WTC11 (cell line): ENCODE measurements around the gene DAND5. TPM values are rescaled to one million over a fixed set of nuclear protein-coding genes. Genes with fewer than 3 reads are reported as not detected.

Experiments used
- ATAC-seq: fragments of 200-7000 bp; cut with Tn5 transposase; 2 replicates; pipeline ENCODE4 v1.10.0; 2021; ENCODE audit warnings: mild to moderate bottlenecking, moderate library complexity
- CTCF ChIA-PET: fragments of 300-600 bp; sonication (Branson Sonifier 250); formaldehyde crosslinking; loops from one replicate; lab custom pipeline; 2021; ENCODE audit warnings: antibody characterized with exemption; lab: Charles Lee
- POLR2A ChIA-PET: fragments of 350-600 bp; sonication (Branson Sonifier 250); formaldehyde crosslinking; loops from one replicate; lab custom pipeline; 2021; ENCODE audit warnings: antibody characterized with exemption; lab: Charles Lee
- DNase-seq: peaks from one replicate; pipeline ENCODE4 v3.0.0; 2021; ENCODE audit warnings: low spot score
- H3K27ac Mint-ChIP-seq: 2 replicates; pipeline ENCODE4 v1.8.0; 2021; ENCODE audit warnings: mixed read lengths
- H3K27me3 Mint-ChIP-seq: 2 replicates; pipeline ENCODE4 v1.8.0; 2021; ENCODE audit warnings: low read depth, mild to moderate bottlenecking, moderate library complexity, mixed read lengths
- H3K36me3 Mint-ChIP-seq: 2 replicates; pipeline ENCODE4 v1.8.0; 2021; ENCODE audit warnings: mixed read lengths
- H3K4me1 Mint-ChIP-seq: 2 replicates; pipeline ENCODE4 v1.8.0; 2022; ENCODE audit warnings: mixed read lengths
- H3K4me3 Mint-ChIP-seq: 2 replicates; pipeline ENCODE4 v1.8.0; 2021; ENCODE audit warnings: mild to moderate bottlenecking, moderate library complexity, mixed read lengths
- H3K9me3 Mint-ChIP-seq: 2 replicates; pipeline ENCODE4 v1.8.0; 2021; ENCODE audit warnings: mixed read lengths
- ESRRA ChIP-seq: sonication (generic); formaldehyde crosslinking; IDR thresholded peaks from 2 replicates; pipeline ENCODE4 v1.8.1; 2022; ENCODE audit warnings: mild to moderate bottlenecking, missing genetic modification reagents, borderline replicate concordance
- FOXK1 ChIP-seq: sonication (generic); formaldehyde crosslinking; IDR thresholded peaks from 2 replicates; pipeline ENCODE4 v1.8.0; 2022; ENCODE audit warnings: mild to moderate bottlenecking, moderate library complexity, missing genetic modification reagents
- FOXP1 ChIP-seq: sonication (generic); formaldehyde crosslinking; IDR thresholded peaks from 2 replicates; pipeline ENCODE4 v1.8.0; 2022; ENCODE audit warnings: missing genetic modification reagents, mild to moderate bottlenecking, moderate library complexity, borderline replicate concordance
- FOXP4 ChIP-seq: sonication (generic); formaldehyde crosslinking; IDR thresholded peaks from 2 replicates; pipeline ENCODE4 v1.8.0; 2022; ENCODE audit warnings: mild to moderate bottlenecking, missing genetic modification reagents
- GABPB1 ChIP-seq: sonication (generic); formaldehyde crosslinking; IDR thresholded peaks from 2 replicates; pipeline ENCODE4 v1.8.1; 2023; ENCODE audit warnings: mild to moderate bottlenecking, missing genetic modification reagents
- GTF2I ChIP-seq: fragments of 250-450 bp; sonication (Bioruptor Pico); conservative IDR thresholded peaks from 2 replicates; pipeline ENCODE4 v1.4.0; 2021; ENCODE audit warnings: mild to moderate bottlenecking
- HMGXB4 ChIP-seq: sonication (generic); formaldehyde crosslinking; IDR thresholded peaks from 2 replicates; pipeline ENCODE4 v1.8.1; 2023; ENCODE audit warnings: mild to moderate bottlenecking, moderate library complexity, missing genetic modification reagents
- IRF1 ChIP-seq: sonication (generic); formaldehyde crosslinking; IDR thresholded peaks from 2 replicates; pipeline ENCODE4 v1.8.0; 2023; ENCODE audit warnings: missing genetic modification reagents
- IRF2 ChIP-seq: sonication (generic); formaldehyde crosslinking; IDR thresholded peaks from 2 replicates; pipeline ENCODE4 v1.8.0; 2022; ENCODE audit warnings: low read depth, missing genetic modification reagents, borderline replicate concordance
- MYBL2 ChIP-seq: sonication (generic); formaldehyde crosslinking; IDR thresholded peaks from 2 replicates; pipeline ENCODE4 v1.8.1; 2023; ENCODE audit warnings: mild to moderate bottlenecking, moderate library complexity, missing genetic modification reagents
- NR2C2 ChIP-seq: sonication (generic); formaldehyde crosslinking; IDR thresholded peaks from 2 replicates; pipeline ENCODE4 v1.8.0; 2022; ENCODE audit warnings: mild to moderate bottlenecking, missing genetic modification reagents
- RELA ChIP-seq: sonication (generic); formaldehyde crosslinking; IDR thresholded peaks from 2 replicates; pipeline ENCODE4 v1.8.1; 2022; ENCODE audit warnings: missing genetic modification reagents, mild to moderate bottlenecking, borderline replicate concordance
- RORB ChIP-seq: fragments of 250-450 bp; sonication (Bioruptor Pico); IDR thresholded peaks from 2 replicates; pipeline ENCODE4 v1.9.0; 2021; ENCODE audit warnings: mild to moderate bottlenecking
- SP1 ChIP-seq: sonication (generic); formaldehyde crosslinking; conservative IDR thresholded peaks from 2 replicates; pipeline ENCODE4 v1.8.1; 2022; ENCODE audit warnings: missing genetic modification reagents
- TCF7 ChIP-seq: sonication (generic); formaldehyde crosslinking; IDR thresholded peaks from 2 replicates; pipeline ENCODE4 v1.8.0; 2022; ENCODE audit warnings: mild to moderate bottlenecking, low read depth, missing genetic modification reagents, moderate library complexity
- ZBTB21 ChIP-seq: sonication (generic); formaldehyde crosslinking; IDR thresholded peaks from 2 replicates; pipeline ENCODE4 v1.8.1; 2023; ENCODE audit warnings: mild to moderate bottlenecking, missing genetic modification reagents, borderline replicate concordance
- ZNF121 ChIP-seq: sonication (generic); formaldehyde crosslinking; IDR thresholded peaks from 2 replicates; pipeline ENCODE4 v1.8.0; 2023; ENCODE audit warnings: missing genetic modification reagents
- ZNF317 ChIP-seq: sonication (generic); formaldehyde crosslinking; IDR thresholded peaks from 2 replicates; pipeline ENCODE4 v1.8.1; 2023; ENCODE audit warnings: low read depth, mild to moderate bottlenecking, moderate library complexity, missing genetic modification reagents, borderline replicate concordance
- total RNA-seq: library from RNA; stranded (reverse); gene quantifications from 3 replicates; pipeline ENCODE4 v1.2.3, GENCODE V29; 2021
- TF ChIP-seq, protein P1 (sequence below): fragments of 250-450 bp; sonication (Bioruptor Pico); IDR thresholded peaks from 2 replicates; pipeline ENCODE4 v1.9.0; 2021; ENCODE audit warnings: mild to moderate bottlenecking, borderline replicate concordance
- TF ChIP-seq, protein P2 (sequence below): sonication (generic); formaldehyde crosslinking; IDR thresholded peaks from 2 replicates; pipeline ENCODE4 v1.8.0; 2022; ENCODE audit warnings: mild to moderate bottlenecking, missing genetic modification reagents
- TF ChIP-seq, protein P3 (sequence below): sonication (generic); formaldehyde crosslinking; IDR thresholded peaks from 2 replicates; pipeline ENCODE4 v1.8.1; 2023; ENCODE audit warnings: mild to moderate bottlenecking, missing genetic modification reagents
- TF ChIP-seq, protein P4 (sequence below): sonication (generic); formaldehyde crosslinking; IDR thresholded peaks from 2 replicates; pipeline ENCODE4 v1.8.1; 2022; ENCODE audit warnings: mild to moderate bottlenecking, moderate library complexity, missing genetic modification reagents
- TF ChIP-seq, protein P5 (sequence below): sonication (generic); formaldehyde crosslinking; conservative IDR thresholded peaks from 2 replicates; pipeline ENCODE4 v1.8.1; 2022; ENCODE audit warnings: mild to moderate bottlenecking, missing genetic modification reagents

The DAND5 gene
- total RNA-seq, 1 experiment from 2014 or later, result 0.22 TPM

GRCh38 chr19:12956446-12957388 is 12.7 kb upstream of the DAND5 start, which contains the start of gene GADD45GIP1:
GADD45GIP1 (minus strand) TSS chr19:12957223; CDS start chr19:12957212, 11 bp downstream.
- H3K36me3 Mint-ChIP-seq, result peaks cover 16% of the 10 kb centered on the region
- CTCF ChIA-PET, result interaction anchor here (1.7 to 5.4 kb wide), 2 partner anchors 9 to 21 kb away, joined by 4 to 57 read pairs; no protein-coding TSS in a partner anchor
- peak; percentile 5; the same call in 1 of the 2 replicates for TF ChIP-seq TCF7 (CRISPR knock-in tag)
- peak; percentile 88; the same call in 1 of the 2 replicates for TF ChIP-seq FOXP4 (CRISPR knock-in tag)
- no peak for TF ChIP-seq ZNF317 (CRISPR knock-in tag)
- peak; percentile 39; the same call in 1 of the 2 replicates for TF ChIP-seq FOXP1
- TF ChIP-seq, protein P1, sequence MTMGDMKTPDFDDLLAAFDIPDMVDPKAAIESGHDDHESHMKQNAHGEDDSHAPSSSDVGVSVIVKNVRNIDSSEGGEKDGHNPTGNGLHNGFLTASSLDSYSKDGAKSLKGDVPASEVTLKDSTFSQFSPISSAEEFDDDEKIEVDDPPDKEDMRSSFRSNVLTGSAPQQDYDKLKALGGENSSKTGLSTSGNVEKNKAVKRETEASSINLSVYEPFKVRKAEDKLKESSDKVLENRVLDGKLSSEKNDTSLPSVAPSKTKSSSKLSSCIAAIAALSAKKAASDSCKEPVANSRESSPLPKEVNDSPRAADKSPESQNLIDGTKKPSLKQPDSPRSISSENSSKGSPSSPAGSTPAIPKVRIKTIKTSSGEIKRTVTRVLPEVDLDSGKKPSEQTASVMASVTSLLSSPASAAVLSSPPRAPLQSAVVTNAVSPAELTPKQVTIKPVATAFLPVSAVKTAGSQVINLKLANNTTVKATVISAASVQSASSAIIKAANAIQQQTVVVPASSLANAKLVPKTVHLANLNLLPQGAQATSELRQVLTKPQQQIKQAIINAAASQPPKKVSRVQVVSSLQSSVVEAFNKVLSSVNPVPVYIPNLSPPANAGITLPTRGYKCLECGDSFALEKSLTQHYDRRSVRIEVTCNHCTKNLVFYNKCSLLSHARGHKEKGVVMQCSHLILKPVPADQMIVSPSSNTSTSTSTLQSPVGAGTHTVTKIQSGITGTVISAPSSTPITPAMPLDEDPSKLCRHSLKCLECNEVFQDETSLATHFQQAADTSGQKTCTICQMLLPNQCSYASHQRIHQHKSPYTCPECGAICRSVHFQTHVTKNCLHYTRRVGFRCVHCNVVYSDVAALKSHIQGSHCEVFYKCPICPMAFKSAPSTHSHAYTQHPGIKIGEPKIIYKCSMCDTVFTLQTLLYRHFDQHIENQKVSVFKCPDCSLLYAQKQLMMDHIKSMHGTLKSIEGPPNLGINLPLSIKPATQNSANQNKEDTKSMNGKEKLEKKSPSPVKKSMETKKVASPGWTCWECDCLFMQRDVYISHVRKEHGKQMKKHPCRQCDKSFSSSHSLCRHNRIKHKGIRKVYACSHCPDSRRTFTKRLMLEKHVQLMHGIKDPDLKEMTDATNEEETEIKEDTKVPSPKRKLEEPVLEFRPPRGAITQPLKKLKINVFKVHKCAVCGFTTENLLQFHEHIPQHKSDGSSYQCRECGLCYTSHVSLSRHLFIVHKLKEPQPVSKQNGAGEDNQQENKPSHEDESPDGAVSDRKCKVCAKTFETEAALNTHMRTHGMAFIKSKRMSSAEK (CRISPR knock-in tag), result no peak
- TF ChIP-seq ZNF121 (CRISPR knock-in tag), result peak; percentile 83
- TF ChIP-seq, protein P2, sequence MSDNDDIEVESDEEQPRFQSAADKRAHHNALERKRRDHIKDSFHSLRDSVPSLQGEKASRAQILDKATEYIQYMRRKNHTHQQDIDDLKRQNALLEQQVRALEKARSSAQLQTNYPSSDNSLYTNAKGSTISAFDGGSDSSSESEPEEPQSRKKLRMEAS (CRISPR knock-in tag), result peak; percentile 35; the same call in 1 of the 2 replicates
- TF ChIP-seq IRF1 (CRISPR knock-in tag), result peak; percentile 70; the same call in 1 of the 2 replicates
- peak; percentile 71; the same call in 1 of the 2 replicates for TF ChIP-seq FOXK1 (CRISPR knock-in tag)
- TF ChIP-seq NR2C2, result no peak
- TF ChIP-seq GTF2I (CRISPR knock-in tag), result 0 out of 2 replicates have a peak, but pooled peaks have one; percentile 38
- TF ChIP-seq ZBTB21 (CRISPR knock-in tag), result no peak
- peak; percentile 95 for TF ChIP-seq HMGXB4 (CRISPR knock-in tag)
- TF ChIP-seq, protein P3, sequence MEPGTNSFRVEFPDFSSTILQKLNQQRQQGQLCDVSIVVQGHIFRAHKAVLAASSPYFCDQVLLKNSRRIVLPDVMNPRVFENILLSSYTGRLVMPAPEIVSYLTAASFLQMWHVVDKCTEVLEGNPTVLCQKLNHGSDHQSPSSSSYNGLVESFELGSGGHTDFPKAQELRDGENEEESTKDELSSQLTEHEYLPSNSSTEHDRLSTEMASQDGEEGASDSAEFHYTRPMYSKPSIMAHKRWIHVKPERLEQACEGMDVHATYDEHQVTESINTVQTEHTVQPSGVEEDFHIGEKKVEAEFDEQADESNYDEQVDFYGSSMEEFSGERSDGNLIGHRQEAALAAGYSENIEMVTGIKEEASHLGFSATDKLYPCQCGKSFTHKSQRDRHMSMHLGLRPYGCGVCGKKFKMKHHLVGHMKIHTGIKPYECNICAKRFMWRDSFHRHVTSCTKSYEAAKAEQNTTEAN (CRISPR knock-in tag), result peak; percentile 77; the same call in 1 of the 2 replicates
- TF ChIP-seq, protein P4, sequence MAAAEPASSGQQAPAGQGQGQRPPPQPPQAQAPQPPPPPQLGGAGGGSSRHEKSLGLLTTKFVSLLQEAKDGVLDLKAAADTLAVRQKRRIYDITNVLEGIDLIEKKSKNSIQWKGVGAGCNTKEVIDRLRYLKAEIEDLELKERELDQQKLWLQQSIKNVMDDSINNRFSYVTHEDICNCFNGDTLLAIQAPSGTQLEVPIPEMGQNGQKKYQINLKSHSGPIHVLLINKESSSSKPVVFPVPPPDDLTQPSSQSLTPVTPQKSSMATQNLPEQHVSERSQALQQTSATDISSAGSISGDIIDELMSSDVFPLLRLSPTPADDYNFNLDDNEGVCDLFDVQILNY, result peak; percentile 77; the same call in 1 of the 2 replicates
- TF ChIP-seq, protein P5, sequence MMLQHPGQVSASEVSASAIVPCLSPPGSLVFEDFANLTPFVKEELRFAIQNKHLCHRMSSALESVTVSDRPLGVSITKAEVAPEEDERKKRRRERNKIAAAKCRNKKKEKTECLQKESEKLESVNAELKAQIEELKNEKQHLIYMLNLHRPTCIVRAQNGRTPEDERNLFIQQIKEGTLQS (CRISPR knock-in tag), result no peak
- TF ChIP-seq SP1 (CRISPR knock-in tag), result peak; percentile 70
- TF ChIP-seq MYBL2 (CRISPR knock-in tag), result 0 out of 2 replicates have a peak, but pooled peaks have one; percentile 78
- TF ChIP-seq ESRRA, result 0 out of 2 replicates have a peak, but pooled peaks have one; percentile 45
- no peak for TF ChIP-seq RORB (CRISPR knock-in tag)
- 0 out of 2 replicates have a peak, but pooled peaks have one; percentile 53 for TF ChIP-seq IRF2
- TF ChIP-seq RELA, result 0 out of 2 replicates have a peak, but pooled peaks have one; percentile 75
- TF ChIP-seq GABPB1, result peak; percentile 41; the same call in 1 of the 2 replicates

More at GRCh38 chr19:12956446-12957388, 12.7 kb upstream of the DAND5 start, which contains the start of gene GADD45GIP1:
- Mint-ChIP-seq H3K27me3 (peaks cover 2% of the 10 kb centered on the region; the same call in 1 of the 2 replicates), H3K27ac (peak within 1 kb of the TSS; percentile 89), H3K9me3 (peaks cover 3% of the 10 kb centered on the region), H3K4me3 (peak within 1 kb of the TSS; percentile 90), H3K4me1 (peaks cover 26% of the 10 kb centered on the region)
- DNase-seq (peak; percentile 78), ATAC-seq (peak; percentile 93)
- POLR2A ChIA-PET, result interaction anchor here (0.6 to 2.6 kb wide), 4 partner anchors 9 to 62 kb away, joined by 3 to 10 read pairs (median 4); partner anchors contain the start of gene RAD23A
